Left lung (tissue), 10 donors: ENCODE data around the gene TNS3. TPM values are rescaled to one million over a fixed set of nuclear protein-coding genes. Genes with fewer than 3 reads are reported as not detected.
"Not testable (repeated sequence)": the region's sequence is repeated elsewhere in the genome, so short reads cannot be mapped to it uniquely, and the experiment has no call there.

Experiments
- ATAC-seq: fragments of 200-7000 bp; cut with Tn5 transposase; one replicate; pipeline ENCODE4 v1.9.1; 2020; ENCODE audit warnings: moderate library complexity
- DNase-seq, 4 donors: peaks; one replicate each; pipeline ENCODE4 v3.0.0-alpha.2; 2013 to 2020
- H3K27ac ChIP-seq, 2 donors: fragments of 200-600 bp; sonication (generic) in 1 of 2; one replicate each; pipeline versions ENCODE4 v1.5.0 to v1.8.0; 2020 to 2021
- H3K27me3 ChIP-seq, 2 donors: fragments of 200-600 bp; sonication (generic) in 1 of 2; one replicate each; pipeline versions ENCODE4 v1.5.0 to v1.8.0; 2020 to 2021
- H3K36me3 ChIP-seq, 2 donors: fragments of 200-600 bp; sonication (generic) in 1 of 2; one replicate each; pipeline versions ENCODE4 v1.5.0 to v1.8.0; 2020 to 2021
- H3K4me1 ChIP-seq, 2 donors: fragments of 200-600 bp; one replicate each; pipeline ENCODE4 v1.8.0; 2021
- H3K4me3 ChIP-seq, 2 donors: fragments of 200-600 bp; sonication (generic) in 1 of 2; one replicate each; pipeline versions ENCODE4 v1.5.0 to v1.8.0; 2020 to 2021; ENCODE audit warnings: mild to moderate bottlenecking in 1 of 2
- H3K9me3 ChIP-seq, 2 donors: fragments of 200-600 bp; sonication (generic) in 1 of 2; one replicate each; pipeline versions ENCODE4 v1.5.0 to v1.8.0; 2020 to 2021
- intact Hi-C, 2 donors: fragments of 100-400 bp; cut with DNase I; formaldehyde crosslinking; loops; one replicate each; pipeline versions ENCODE4 v1.11.2 to v1.14.2; 2022
- polyA plus RNA-seq, 6 donors: library from polyadenylated mRNA; unstranded; fragments of 120-200 nt; gene quantifications; one replicate each; pipeline ENCODE4 v1.2.1, GENCODE V29; 2013; ENCODE audit not compliant: insufficient read length in 6 of 6
- total RNA-seq, 2 donors: library from RNA; stranded (reverse); fragmentation: NEBNext Ultra II Directional; extraction: Animal tissue kit (Norgen Biotek cat#: 25700); gene quantifications; one replicate each; pipeline ENCODE4 v1.2.1, GENCODE V29; 2021
- TF ChIP-seq, protein P1 (sequence below), 2 donors: fragments of 200-600 bp; sonication (generic) in 1 of 2; IDR thresholded peaks; one replicate each; pipeline versions ENCODE4 v1.5.0 to v1.8.0; 2021; ENCODE audit warnings: antibody characterized with exemption in 2 of 2
- donor health status: DM: no; HTN: yes; CAD: no.
- donor health status: DM: no; HTN: no; CAD: no.

TNS3 gene
- total and polyA plus RNA-seq, 8 donors, result 86.3 to 151 (median 97.8) TPM

DNA sequence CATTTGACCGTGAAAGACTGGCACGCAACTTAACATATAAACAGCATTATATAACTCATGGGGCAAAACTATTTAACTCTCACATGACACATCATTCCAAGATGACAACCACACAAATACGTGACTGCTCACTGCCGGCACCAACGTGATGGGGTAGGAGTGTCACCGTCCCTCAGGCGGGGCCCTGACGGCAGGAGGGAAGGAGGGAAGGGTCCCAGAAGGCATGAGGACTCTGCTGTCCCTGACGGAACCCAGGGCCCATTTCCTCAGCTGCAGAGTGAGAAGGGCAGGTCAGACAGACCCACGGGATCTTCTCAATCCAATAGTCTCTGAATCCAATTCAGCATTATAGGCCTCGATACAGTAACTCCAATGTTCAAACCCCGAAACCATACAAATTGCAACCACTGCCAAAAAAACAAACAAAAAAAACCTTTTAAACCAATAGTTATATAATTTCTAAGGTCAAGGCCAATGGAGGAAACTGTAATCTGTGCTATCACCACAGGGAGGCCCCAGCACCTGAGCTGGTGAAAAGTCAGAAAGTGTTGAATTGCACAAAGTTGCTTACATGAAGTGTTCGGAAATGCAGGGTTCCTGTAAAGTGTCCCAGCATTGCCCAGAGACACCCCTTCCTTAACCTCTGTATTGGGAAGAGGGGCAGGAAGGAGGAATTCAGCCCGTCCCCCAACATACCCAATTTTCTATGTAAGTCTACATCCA is 137.4 kb downstream of the TNS3 start:
- ATAC-seq, result peak; percentile 65
- TF ChIP-seq, protein P1, sequence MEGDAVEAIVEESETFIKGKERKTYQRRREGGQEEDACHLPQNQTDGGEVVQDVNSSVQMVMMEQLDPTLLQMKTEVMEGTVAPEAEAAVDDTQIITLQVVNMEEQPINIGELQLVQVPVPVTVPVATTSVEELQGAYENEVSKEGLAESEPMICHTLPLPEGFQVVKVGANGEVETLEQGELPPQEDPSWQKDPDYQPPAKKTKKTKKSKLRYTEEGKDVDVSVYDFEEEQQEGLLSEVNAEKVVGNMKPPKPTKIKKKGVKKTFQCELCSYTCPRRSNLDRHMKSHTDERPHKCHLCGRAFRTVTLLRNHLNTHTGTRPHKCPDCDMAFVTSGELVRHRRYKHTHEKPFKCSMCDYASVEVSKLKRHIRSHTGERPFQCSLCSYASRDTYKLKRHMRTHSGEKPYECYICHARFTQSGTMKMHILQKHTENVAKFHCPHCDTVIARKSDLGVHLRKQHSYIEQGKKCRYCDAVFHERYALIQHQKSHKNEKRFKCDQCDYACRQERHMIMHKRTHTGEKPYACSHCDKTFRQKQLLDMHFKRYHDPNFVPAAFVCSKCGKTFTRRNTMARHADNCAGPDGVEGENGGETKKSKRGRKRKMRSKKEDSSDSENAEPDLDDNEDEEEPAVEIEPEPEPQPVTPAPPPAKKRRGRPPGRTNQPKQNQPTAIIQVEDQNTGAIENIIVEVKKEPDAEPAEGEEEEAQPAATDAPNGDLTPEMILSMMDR (IDR thresholded peaks at IDR 0.05), result peak; percentile 35 to 45

DNA sequence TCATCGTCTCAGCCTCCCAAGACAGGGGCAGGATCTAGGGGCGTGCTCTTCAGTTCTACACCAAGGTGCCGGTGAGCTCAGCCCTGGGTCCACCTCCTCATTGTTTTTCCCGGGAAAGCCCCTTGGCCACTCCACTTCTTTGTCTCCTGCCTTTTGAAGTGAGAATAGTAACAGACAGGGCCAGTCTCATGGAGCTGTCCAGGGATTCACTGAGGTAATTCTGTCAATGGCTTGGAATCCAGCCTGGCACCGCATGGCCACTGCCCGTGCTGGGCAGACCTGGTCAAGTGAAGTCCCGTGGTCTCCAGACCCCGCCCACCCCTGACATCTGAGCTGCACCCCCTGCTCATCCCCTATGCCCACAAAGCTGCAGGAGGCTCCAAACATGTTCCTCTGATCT is 138.9 kb downstream of the TNS3 start:
- DNase-seq, result no peak
- TF ChIP-seq, protein P1 (IDR thresholded peaks at IDR 0.05), result no peak
- Histone ChIP-seq H3K9me3 (no peaks in the 10 kb centered on the region), H3K4me3 (no peak overlapping the region), H3K36me3 (peaks cover 0 to 25% of the 10 kb centered on the region in 2 donors), H3K27ac (no peak overlapping the region), H3K27me3 (no peaks in the 10 kb centered on the region), H3K4me1 (peaks cover 0 to 9% of the 10 kb centered on the region in 2 donors)
- ATAC-seq, result no peak
- intact Hi-C loops, result no loop called here

More for the DNA sequence above, 137.4 kb downstream of the TNS3 start:
- no peak for DNase-seq
- H3K36me3 ChIP-seq, result peaks cover 0 to 14% of the 10 kb centered on the region in 2 donors
- peaks cover 0 to 9% of the 10 kb centered on the region in 2 donors for H3K4me1 ChIP-seq
- no peaks in the 10 kb centered on the region for H3K27me3 ChIP-seq
- H3K27ac ChIP-seq, result no peak overlapping the region
- H3K9me3 ChIP-seq, result no peaks in the 10 kb centered on the region
- intact Hi-C loops, result no loop called here
- H3K4me3 ChIP-seq, result no peak overlapping the region

DNA sequence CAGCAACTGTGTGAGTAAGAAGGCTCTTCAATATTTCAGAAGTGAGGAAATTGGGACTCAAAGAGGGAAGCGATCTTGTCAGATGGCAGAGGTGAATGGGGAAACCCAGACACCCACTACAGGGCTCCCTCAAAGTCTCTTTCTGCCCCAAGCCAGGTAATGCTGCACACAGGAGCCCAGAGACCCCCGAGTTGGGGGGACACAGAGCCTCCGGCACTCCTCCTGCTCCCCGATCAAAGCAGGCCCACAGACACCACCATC is 139.4 kb downstream of the TNS3 start:
- Histone ChIP-seq H3K4me1 (peaks cover 0 to 9% of the 10 kb centered on the region in 2 donors), H3K36me3 (peaks cover 0 to 27% of the 10 kb centered on the region in 2 donors), H3K27me3 (no peaks in the 10 kb centered on the region), H3K4me3 (no peak overlapping the region), H3K9me3 (no peaks in the 10 kb centered on the region), H3K27ac (no peak overlapping the region)
- no peak for ATAC-seq
- intact Hi-C loops, result no loop called here
- DNase-seq, result no peak
- TF ChIP-seq, protein P1 (IDR thresholded peaks at IDR 0.05), result no peak

DNA sequence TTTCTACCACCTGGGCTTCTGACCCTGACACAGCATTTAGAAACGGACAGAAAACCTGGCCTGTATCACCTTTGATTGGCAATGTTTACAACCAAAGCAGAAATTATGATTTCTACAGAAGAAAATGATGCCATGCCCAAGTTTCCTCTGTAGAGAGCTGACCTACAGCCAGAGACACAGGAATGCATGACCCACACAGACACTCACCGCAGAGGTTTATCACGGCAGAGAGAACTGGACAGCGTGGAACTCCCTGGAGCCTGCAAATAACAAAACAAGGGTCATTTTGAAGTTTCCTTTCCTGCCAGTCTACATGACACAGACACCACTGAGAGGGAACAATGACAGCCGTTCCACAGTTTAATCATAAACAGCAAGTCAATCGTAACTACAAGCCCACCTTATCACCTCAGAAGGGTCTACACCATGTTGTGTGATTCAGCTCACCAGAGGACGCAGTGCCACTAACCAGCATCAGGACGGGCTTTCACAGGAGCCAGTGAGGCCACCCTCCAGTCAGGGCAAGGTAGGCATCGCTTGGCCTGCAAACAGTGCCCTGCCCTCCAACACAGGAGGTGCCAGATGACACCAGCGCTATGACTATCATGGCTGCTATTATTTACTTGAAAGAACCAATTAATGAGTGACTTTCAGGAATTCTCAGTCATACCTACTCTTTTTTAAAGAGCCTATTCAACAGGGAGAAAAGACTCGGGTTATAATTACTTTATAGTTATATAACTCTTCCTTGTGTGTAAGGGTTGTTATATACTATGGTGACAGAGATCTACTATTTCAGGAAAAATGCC is 139.9 kb downstream of the TNS3 start:
- Histone ChIP-seq H3K9me3 (no peaks in the 10 kb centered on the region), H3K27ac (no peak overlapping the region), H3K27me3 (no peaks in the 10 kb centered on the region), H3K4me1 (peaks cover 0 to 9% of the 10 kb centered on the region in 2 donors), H3K4me3 (no peak overlapping the region), H3K36me3 (peaks cover 0 to 27% of the 10 kb centered on the region in 2 donors)
- no peak for ATAC-seq
- DNase-seq, result no peak
- intact Hi-C loops, result no loop called here
- TF ChIP-seq, protein P1 (IDR thresholded peaks at IDR 0.05), result no peak

DNA sequence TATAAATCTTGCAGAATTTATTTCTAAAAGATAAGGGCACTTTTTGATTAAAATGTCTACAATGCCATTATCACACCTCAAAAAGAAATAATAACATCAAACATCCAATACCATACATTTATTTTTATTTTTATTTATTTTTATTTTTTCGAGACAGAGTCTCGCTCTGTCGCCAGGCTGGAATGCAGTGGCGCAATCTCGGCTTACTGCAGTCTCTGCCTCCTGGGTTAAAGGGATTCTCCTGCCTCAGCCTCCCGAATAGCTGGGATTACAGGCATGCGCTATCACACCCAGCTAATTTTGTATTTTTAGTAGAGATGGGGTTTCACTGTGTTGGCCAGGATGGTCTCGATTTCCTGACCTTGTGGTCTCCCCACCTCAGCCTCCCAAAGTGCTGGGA is 140.9 kb downstream of the TNS3 start:
- H3K9me3 ChIP-seq, DNase-seq, H3K27me3 ChIP-seq, ATAC-seq, H3K4me3 ChIP-seq, intact Hi-C loops, H3K27ac ChIP-seq: not testable (repeated sequence)
- Histone ChIP-seq H3K4me1 (peaks cover 0 to 11% of the 10 kb centered on the region in 2 donors), H3K36me3 (peaks cover 0 to 27% of the 10 kb centered on the region in 2 donors)
